CD4-positive, alpha-beta T cell (primary cell): ENCODE results near the gene SCYGR8. TPM values are rescaled to one million over a fixed set of nuclear protein-coding genes. Genes with fewer than 3 reads are reported as not detected.

Source experiments
- ATAC-seq: fragments of 200-7000 bp; cut with Tn5 transposase; one replicate; pipeline ENCODE4 v1.10.0; 2022; ENCODE audit warnings: mild to moderate bottlenecking; ENCODE audit not compliant: poor library complexity
- CTCF ChIA-PET: fragments of 350-600 bp; sonication (Branson Sonifier 250); formaldehyde crosslinking; loops from one replicate; lab custom pipeline; 2021; ENCODE audit warnings: antibody characterized with exemption, inconsistent platforms; lab: Charles Lee
- POLR2A ChIA-PET: fragments of 350-600 bp; sonication (Branson Sonifier 250); formaldehyde crosslinking; loops from one replicate; lab custom pipeline; 2021; ENCODE audit warnings: antibody characterized with exemption, inconsistent platforms; lab: Charles Lee
- DNase-seq, 14 experiments: peaks; one replicate each; pipeline ENCODE4 v3.0.0-alpha.2; 2013 to 2020; ENCODE audit warnings: mixed read lengths in 2 of 14
- H3K27ac ChIP-seq, 2 donors: one replicate each; pipeline versions ENCODE4 v1.5.1 to v1.7.0; 2013; ENCODE audit warnings: low read length in 2 of 2, low read depth in 1 of 2, mild to moderate bottlenecking in 1 of 2
- H3K27me3 ChIP-seq, 2 experiments: 1 replicate in 1 of 2; 2 replicates in 1 of 2; pipeline versions ENCODE4 v1.6.1 to v1.7.0; 2013; ENCODE audit warnings: low read length in 2 of 2, control low read depth in 1 of 2, mild to moderate bottlenecking in 1 of 2, moderate library complexity in 1 of 2; ENCODE audit not compliant: insufficient read depth in 2 of 2, control insufficient read depth in 1 of 2
- H3K36me3 ChIP-seq: one replicate; pipeline ENCODE4 v1.6.1; 2013; ENCODE audit warnings: low read length, control low read depth; ENCODE audit not compliant: insufficient read depth
- H3K4me1 ChIP-seq: one replicate; pipeline ENCODE4 v1.6.1; 2013; ENCODE audit warnings: low read length, control low read depth; ENCODE audit not compliant: insufficient read depth
- H3K4me3 ChIP-seq: one replicate; pipeline ENCODE4 v1.5.1; 2013; ENCODE audit warnings: mild to moderate bottlenecking, low read length, moderate library complexity
- H3K9me3 ChIP-seq, 2 experiments: 1 replicate in 1 of 2; 2 replicates in 1 of 2; pipeline versions ENCODE4 v1.6.1 to v1.7.0; 2013; ENCODE audit warnings: low read length in 2 of 2, mild to moderate bottlenecking in 2 of 2, control low read depth in 1 of 2, moderate library complexity in 1 of 2; ENCODE audit not compliant: control insufficient read depth in 1 of 2, insufficient read depth in 1 of 2
- H3K27ac Mint-ChIP-seq: one replicate; pipeline ENCODE4 v1.8.0; 2020; ENCODE audit warnings: mixed read lengths
- H3K27me3 Mint-ChIP-seq: one replicate; pipeline ENCODE4 v1.8.0; 2021; ENCODE audit warnings: mixed read lengths
- H3K36me3 Mint-ChIP-seq: one replicate; pipeline ENCODE4 v1.8.0; 2021; ENCODE audit warnings: low read depth, mixed read lengths
- H3K4me1 Mint-ChIP-seq: one replicate; pipeline ENCODE4 v1.8.0; 2021; ENCODE audit warnings: low read depth, mixed read lengths
- H3K4me3 Mint-ChIP-seq: one replicate; pipeline ENCODE4 v1.8.0; 2020; ENCODE audit warnings: mild to moderate bottlenecking, mixed read lengths
- H3K9me3 Mint-ChIP-seq: one replicate; pipeline ENCODE4 v1.8.0; 2020; ENCODE audit warnings: mixed read lengths
- CTCF ChIP-seq: fragments of 200-600 bp; IDR thresholded peaks from one replicate; pipeline ENCODE4 v1.8.0; 2022; ENCODE audit warnings: antibody characterized with exemption, mild to moderate bottlenecking
- intact Hi-C, 2 experiments: fragments of 100-400 bp; cut with DNase I in 1 of 2; cut with micrococcal nuclease in 1 of 2; formaldehyde crosslinking; loops; one replicate each; pipeline versions ENCODE4 v1.15.1 to v1.9.0; 2023 to 2025; cut with DNase I, micrococcal nuclease
- total RNA-seq, 174 experiments: library from RNA in 2 of 174; stranded (reverse) in 2 of 174; gene quantifications; one replicate each; pipeline ENCODE4 v1.2.3 and lab custom pipeline; 2021 to 2026

SCYGR8 gene
- total RNA-seq, 2 experiments from 2014 or later, result not detected

- H3K4me3 ChIP-seq, result no peak overlapping the region
- ChIA-PET CTCF (interaction anchor here (1.2 kb wide), 1 partner anchor 96 kb away, joined by 4 read pairs; the partner anchor contains the start of gene DAW1), POLR2A (no interaction called here)
- no peaks in the 10 kb centered on the region for H3K36me3 ChIP-seq
- no peak overlapping the region for H3K27ac Mint-ChIP-seq
- H3K9me3 Mint-ChIP-seq, result no peaks in the 10 kb centered on the region
- no peaks in the 10 kb centered on the region for H3K36me3 Mint-ChIP-seq
- no peak for TF ChIP-seq CTCF
- H3K9me3 ChIP-seq, result no peaks in the 10 kb centered on the region
- peaks cover 4% of the 10 kb centered on the region for H3K27me3 Mint-ChIP-seq
- ATAC-seq (no peak), DNase-seq (no peak)
- no peaks in the 10 kb centered on the region for H3K4me1 Mint-ChIP-seq
- no peak overlapping the region for H3K27ac ChIP-seq
- intact Hi-C loops, result loop anchor here in 1 of 2 experiments (5.0 kb wide), 1 partner anchor 87 kb away; no protein-coding TSS in a partner anchor
- no peaks in the 10 kb centered on the region for H3K4me1 ChIP-seq
- H3K4me3 Mint-ChIP-seq, result no peak overlapping the region
- H3K27me3 ChIP-seq, result no peaks in the 10 kb centered on the region
Observed at GRCh38 chr2:227774895-227775842, 29.5 kb downstream of the SCYGR8 start.

GRCh38 chr2:227780981-227781615 is 35.4 kb downstream of the SCYGR8 start:
- Mint-ChIP-seq H3K27me3 (peaks cover 4% of the 10 kb centered on the region), H3K27ac (no peak overlapping the region)
- peak in 2 of 14 experiments; percentile 5 to 23 for DNase-seq

GRCh38 chr2:227781841-227782240 is 36.1 kb downstream of the SCYGR8 start:
- no peak for DNase-seq
- Histone ChIP-seq H3K4me3 (no peak overlapping the region), H3K4me1 (peaks cover 2% of the 10 kb centered on the region), H3K9me3 (no peaks in the 10 kb centered on the region), H3K27me3 (no peaks in the 10 kb centered on the region), H3K27ac (no peak overlapping the region), H3K36me3 (no peaks in the 10 kb centered on the region)
- ChIA-PET POLR2A (no interaction called here), CTCF (interaction anchor here (1.3 kb wide), 1 partner anchor 16 kb away, joined by 4 read pairs; no protein-coding TSS in a partner anchor)
- no peaks in the 10 kb centered on the region for H3K9me3 Mint-ChIP-seq
- H3K4me1 Mint-ChIP-seq, result peaks cover 10% of the 10 kb centered on the region
- H3K27ac Mint-ChIP-seq, result no peak overlapping the region
- H3K27me3 Mint-ChIP-seq, result peaks cover 4% of the 10 kb centered on the region
- ATAC-seq, result no peak
- no peak overlapping the region for H3K4me3 Mint-ChIP-seq
- intact Hi-C loops, result no loop called here
- no peaks in the 10 kb centered on the region for H3K36me3 Mint-ChIP-seq
- TF ChIP-seq CTCF, result no peak

More at GRCh38 chr2:227780981-227781615, 35.4 kb downstream of the SCYGR8 start:
- H3K4me3 Mint-ChIP-seq, result no peak overlapping the region
- H3K9me3 Mint-ChIP-seq, result no peaks in the 10 kb centered on the region
- Histone ChIP-seq H3K27ac (no peak overlapping the region), H3K36me3 (no peaks in the 10 kb centered on the region), H3K4me3 (no peak overlapping the region), H3K4me1 (peaks cover 2% of the 10 kb centered on the region), H3K9me3 (no peaks in the 10 kb centered on the region), H3K27me3 (no peaks in the 10 kb centered on the region)
- no peak for ATAC-seq
- no peak for TF ChIP-seq CTCF
- intact Hi-C loops, result no loop called here
- no peaks in the 10 kb centered on the region for H3K36me3 Mint-ChIP-seq
- peaks cover 10% of the 10 kb centered on the region for H3K4me1 Mint-ChIP-seq
- POLR2A ChIA-PET, result no interaction called here
- CTCF ChIA-PET, result no interaction called here
